GM19023 (cell line): ENCODE measurements around the gene OVOL1.

Experiments used
- ATAC-seq: cut with Tn5 transposase; IDR thresholded peaks from one replicate; pipeline ENCODE4 v1.9.1; 2021; ENCODE audit warnings: mild to moderate bottlenecking, moderate library complexity; ENCODE audit not compliant: unreplicated experiment

The OVOL1 gene

GRCh38 chr11:65777821-65778361 lies 9.0 kb upstream of the OVOL1 start:
- no peak for ATAC-seq

- ATAC-seq = no peak
These were observed 8.4 kb upstream of the OVOL1 start for GRCh38 chr11:65778431-65778900.

GRCh38 chr11:65778901-65779668 lies 7.8 kb upstream of the OVOL1 start:
- no peak for ATAC-seq

- no peak for ATAC-seq
These were observed 7.3 kb upstream of the OVOL1 start for GRCh38 chr11:65779669-65779918.

GRCh38 chr11:65779919-65780769 lies 6.7 kb upstream of the OVOL1 start:
- ATAC-seq = peak; percentile 54

GRCh38 chr11:65780770-65781151 lies 6.1 kb upstream of the OVOL1 start, which contains the start of gene AP5B1:
Gene AP5B1, minus strand, starts transcription at chr11:65780976. Its CDS starts 385 bp downstream, at chr11:65780591.
- peak; percentile 68 for ATAC-seq

GRCh38 chr11:65781152-65781961 lies 5.5 kb upstream of the OVOL1 start:
- peak; percentile 29 for ATAC-seq

GRCh38 chr11:65781962-65782815 lies 4.7 kb upstream of the OVOL1 start:
- no peak for ATAC-seq

- no peak for ATAC-seq
These were observed 4.0 kb upstream of the OVOL1 start for GRCh38 chr11:65782816-65783228.

GRCh38 chr11:65785319-65786007 lies 1.4 kb upstream of the OVOL1 start:
- no peak for ATAC-seq

GRCh38 chr11:65786008-65786785 lies 666 bp upstream of the OVOL1 start:
- no peak for ATAC-seq

GRCh38 chr11:65787649-65788622 lies 1.1 kb downstream of the OVOL1 start:
- no peak for ATAC-seq

GRCh38 chr11:65788821-65789220 lies 2.0 kb downstream of the OVOL1 start:
- ATAC-seq = no peak

GRCh38 chr11:65789230-65790103 lies 2.6 kb downstream of the OVOL1 start:
- ATAC-seq = no peak

- no peak for ATAC-seq
These were observed 3.4 kb downstream of the OVOL1 start for GRCh38 chr11:65790104-65790901.
